GM19324 (cell line): ENCODE data around the gene SLC49A3.
"Not testable (repeated sequence)": the region's sequence is repeated elsewhere in the genome, so short reads cannot be mapped to it uniquely, and the experiment has no call there.

Experiments used
- ATAC-seq: cut with Tn5 transposase; IDR thresholded peaks from one replicate; pipeline ENCODE4 v1.9.1; 2021; ENCODE audit warnings: mild to moderate bottlenecking, moderate library complexity; ENCODE audit not compliant: unreplicated experiment, low FRiP score

Gene SLC49A3

GRCh38 chr4:655464-656151, 33.3 kb downstream of the SLC49A3 start:
- no peak for ATAC-seq

- ATAC-seq = no peak
Observed at GRCh38 chr4:654871-655463, 34.0 kb downstream of the SLC49A3 start.

DNA sequence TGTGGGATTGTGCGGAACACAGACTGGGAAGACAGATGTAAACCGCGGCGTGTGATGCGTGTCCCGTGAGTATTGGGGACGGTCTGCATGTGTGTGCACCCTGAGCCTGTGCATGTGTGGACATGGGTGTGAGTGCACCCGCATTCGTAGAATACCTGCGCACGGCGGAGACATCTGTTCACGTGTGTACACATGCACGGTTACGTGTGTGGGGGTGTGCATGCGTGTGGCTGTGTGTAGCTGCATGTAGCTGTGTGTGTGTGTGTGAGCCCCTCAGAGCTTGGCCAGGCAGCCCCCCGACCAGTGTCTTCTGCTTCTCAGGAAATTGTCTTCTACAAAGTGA, 34.5 kb downstream of the SLC49A3 start:
- no peak for ATAC-seq

DNA sequence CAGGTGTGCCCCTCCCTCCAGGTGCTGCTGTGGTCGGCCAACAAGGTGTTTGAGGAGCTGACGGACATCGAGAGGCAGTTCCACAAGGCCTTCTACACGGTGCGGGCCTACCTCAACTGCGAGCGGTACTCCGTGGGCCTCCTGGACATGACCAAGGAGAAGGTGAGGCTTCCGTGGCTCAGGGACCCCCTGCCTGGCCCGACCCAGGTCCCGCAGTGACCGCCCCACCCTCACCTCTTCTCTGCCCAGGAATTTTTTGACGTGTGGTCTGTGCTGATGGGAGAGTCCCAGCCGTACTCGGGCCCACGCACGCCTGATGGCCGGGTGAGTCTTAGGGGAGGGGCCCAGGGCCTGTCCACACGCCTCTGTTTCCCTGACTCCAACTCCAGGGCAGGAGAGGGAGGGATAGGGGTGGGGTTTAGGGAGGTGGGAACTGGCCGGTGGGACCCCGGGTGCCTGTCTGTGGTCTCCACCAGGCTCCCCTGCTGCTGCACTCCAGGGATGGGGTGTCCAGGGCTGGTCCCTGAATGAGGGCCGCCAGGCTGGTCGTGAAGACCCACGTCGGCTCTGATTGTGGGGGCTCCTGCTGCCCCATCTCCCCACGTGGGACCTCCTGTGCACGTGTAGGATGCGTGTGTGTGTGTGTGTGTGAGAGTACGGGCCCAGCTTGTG, 35.0 kb downstream of the SLC49A3 start:
- no peak for ATAC-seq

DNA sequence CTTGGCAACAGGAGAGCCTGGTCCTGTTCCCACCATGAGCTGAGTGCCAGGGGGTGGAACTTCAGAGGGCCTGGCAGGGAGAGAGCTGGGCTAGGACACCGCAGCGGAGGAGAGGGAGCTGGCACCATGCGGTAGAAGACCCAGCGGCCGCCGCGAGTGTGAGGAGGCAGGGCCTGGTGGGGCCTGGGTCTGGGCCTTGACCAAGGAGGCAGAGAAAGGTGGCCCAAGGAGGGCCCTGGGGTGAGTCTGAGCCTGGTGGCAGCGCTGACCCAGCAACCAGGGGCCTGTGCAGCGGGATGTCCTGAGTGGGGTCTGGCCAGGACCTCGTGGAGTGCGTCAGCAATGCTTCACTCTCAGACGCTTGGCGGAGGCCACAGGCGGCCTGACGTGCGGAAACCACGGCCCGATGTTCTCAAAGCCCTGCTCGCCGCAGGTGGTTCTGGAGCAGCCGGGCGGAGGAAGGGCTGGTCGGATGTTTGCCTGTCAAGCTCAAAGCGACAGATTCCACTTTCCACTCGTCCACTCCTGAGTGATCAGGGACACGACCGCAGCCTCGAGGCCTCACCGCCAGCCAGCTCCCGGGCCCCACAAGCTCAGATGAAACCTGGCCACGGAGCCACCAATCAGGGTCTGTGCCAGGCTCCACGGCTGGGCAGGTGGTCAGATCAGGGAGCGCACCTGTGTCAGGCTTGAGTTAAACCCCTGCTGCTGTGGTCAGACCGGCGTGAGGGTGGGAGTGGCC, 35.7 kb downstream of the SLC49A3 start:
- ATAC-seq = no peak

DNA sequence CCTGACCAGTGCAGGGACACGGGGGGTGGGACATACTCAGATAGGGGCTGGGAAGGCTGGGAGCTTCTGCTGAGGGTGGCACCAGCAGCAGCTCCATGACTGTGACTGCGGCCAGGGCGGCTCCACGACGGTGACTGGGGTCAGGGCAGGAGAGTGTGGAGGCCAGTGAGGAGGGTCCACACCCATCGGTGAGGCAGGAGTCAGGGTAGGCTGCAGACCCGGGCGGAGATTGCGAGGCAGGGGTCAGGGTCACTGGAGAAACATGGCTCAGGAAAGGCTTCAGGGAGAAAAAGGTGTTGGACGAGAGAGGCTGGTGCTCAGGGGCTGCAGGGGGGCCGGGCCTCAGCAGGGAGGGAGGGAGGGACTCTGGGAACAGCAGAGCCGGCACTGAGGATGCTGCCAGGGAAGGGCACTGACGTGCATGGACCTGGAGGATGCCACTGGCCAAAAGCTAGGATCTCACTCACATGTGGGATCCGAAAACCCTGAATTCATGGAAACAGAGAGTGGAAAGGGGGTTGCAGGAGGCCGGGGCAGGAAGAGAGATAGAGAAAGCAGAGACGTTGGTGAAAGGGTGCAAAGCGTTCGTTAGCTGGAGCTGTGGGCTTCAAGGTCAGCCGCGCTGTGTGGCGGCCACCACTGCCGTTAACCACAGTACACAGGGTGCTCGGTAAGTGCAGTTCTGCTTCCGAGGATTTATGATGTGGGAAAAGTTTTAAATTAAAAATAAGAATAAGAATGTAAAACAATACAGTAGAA, 36.9 kb downstream of the SLC49A3 start:
- no peak for ATAC-seq

DNA sequence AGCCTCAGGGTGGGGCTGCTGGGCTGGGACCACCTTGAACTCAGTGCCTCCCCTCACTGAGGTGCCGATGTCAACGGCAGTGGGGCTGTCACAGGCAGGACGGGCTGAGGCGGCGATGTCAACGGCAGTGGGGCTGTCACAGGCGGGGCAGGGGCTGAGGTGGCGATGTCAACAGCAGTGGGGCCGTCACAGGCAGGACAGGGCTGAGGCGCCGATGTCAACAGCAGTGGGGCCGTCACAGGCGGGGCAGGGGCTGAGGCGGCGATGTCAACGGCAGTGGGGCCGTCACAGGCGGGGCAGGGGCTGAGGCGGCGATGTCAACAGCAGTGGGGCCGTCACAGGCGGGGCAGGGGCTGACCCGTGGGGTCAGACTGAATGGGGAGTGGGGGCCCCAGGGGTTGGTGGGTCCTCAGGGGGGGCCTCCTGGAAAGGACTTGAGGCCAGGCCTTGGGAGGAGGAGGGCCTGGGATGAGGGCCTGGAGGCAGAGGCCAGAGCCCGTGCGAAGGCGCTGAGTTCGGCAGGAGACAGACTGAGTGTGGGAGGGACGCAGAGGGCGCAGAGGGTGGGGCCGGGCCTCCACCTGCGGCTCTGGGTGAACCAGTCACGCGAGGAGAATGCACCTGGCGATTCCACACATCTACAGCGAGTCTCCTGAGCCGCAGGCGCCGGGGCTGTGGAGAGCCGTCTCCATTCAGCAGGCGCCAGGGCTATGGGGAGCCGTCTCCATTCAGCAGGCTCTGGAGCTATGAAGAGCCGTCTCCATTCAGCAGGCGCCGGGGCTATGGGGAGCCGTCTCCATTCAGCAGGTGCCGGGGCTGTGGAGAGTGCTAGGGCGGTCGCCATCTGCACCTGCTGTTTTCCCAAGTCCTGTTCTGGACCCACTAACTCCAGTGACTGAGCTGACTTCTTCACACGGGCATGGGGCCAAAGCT, 37.7 kb downstream of the SLC49A3 start:
- no peak for ATAC-seq

DNA sequence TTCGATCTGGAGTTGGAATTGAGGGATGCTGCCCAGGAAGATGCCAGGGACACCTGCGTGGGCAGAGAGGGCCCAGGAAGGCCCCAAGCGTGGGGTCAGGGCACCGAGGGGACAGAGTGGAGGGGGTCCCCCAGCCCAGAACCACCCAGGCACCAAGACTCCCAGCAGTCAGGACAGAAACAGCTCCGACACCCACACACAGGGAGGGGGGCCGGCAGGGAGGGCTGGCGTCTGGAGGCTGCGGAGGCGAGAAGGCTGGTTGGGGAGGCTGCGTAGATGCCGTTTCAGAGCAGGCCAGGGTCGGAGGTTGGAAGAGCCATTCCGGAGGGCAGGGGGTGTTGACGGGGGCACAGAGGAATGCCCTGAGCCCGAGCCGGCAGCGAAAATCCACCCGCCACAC, 38.5 kb downstream of the SLC49A3 start:
- no peak for ATAC-seq

DNA sequence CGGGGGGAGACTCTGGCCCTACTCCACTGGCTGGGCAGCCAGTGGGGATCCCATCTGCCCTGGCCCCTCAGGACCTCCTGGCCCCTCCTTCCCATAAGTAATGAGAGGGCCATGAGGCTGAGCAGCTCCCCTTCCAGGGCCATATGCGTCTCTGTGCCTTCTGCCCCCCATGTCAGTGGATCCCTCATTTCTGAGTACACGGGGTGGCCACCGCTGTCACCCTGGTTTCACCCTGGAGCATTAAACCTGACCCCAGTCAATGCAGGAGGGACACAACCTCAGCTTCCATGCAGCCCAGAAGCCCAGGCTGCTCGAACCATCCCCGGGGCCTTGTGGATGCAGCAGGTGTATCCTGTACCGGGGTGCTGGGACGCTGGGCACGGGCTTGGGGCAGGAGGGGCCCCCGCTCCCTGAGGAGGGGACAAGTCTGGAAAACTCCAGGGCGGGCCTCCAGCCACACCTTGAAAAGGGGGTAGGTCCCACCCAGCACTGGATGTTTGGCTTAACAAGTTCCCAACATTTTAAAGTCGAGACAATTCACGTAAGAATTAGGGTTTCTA, 39.1 kb downstream of the SLC49A3 start:
- no peak for ATAC-seq

- ATAC-seq = no peak
Observed at GRCh38 chr4:649293-649625, 39.7 kb downstream of the SLC49A3 start.

DNA sequence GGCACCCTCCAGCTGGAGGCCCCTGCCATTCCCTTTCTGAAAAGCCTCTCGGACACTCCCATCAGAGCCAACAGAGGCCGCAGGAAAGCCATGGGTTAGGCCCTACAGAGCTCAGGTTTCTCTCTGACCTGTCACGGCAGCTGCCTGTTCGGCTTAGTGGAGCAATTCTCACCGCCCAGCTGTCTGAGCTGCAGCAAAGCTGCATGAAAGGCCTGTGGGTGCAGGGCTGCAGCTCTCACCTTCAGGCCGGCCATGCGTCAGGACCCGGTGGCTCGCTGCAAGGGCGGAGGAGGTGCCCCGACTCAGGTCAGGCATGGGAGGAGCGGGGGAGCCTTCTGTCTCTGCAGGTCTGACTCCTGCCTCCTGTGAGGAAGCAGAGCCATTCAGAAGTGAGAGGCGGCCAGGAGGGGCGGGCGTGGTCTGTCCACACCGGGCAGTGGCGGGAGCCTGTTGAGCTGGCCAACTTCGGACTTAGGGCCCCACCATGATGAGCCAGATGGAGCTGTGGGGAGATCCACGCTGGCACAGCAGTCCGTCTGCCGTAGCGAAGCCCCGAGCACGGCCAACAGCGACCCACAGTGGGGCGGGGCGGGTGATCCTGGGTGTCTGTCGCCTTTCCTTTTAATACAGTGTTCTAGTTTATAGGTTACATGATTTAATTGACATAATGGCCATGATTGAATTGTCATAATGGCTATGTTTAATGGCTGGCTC, 40.2 kb downstream of the SLC49A3 start:
- no peak for ATAC-seq

GRCh38 chr4:647481-647880, 41.5 kb downstream of the SLC49A3 start:
- ATAC-seq = no peak

GRCh38 chr4:646460-646859, 42.5 kb downstream of the SLC49A3 start:
- no peak for ATAC-seq

DNA sequence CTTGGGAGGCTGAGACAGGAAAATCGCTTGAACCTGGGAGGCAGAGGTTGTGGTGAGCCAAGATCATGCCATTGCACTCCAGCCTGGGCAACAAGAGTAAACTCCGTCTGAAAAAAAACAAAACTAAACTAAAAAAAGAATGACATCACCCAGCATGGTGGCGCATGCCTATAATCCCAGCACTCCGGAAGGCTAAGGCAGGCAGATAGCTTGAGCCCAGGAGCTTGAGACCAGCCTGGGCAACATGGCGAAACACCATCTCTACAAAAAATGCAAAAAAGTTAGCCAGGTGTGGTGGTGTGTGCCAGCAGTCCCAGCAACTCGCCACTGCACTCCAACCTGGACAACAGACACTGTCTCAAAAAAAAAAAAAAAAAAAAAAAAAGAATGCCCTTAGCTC, 46.6 kb downstream of the SLC49A3 start:
- ATAC-seq = not testable (repeated sequence)

GRCh38 chr4:637536-638280, 51.2 kb downstream of the SLC49A3 start:
- no peak for ATAC-seq

DNA sequence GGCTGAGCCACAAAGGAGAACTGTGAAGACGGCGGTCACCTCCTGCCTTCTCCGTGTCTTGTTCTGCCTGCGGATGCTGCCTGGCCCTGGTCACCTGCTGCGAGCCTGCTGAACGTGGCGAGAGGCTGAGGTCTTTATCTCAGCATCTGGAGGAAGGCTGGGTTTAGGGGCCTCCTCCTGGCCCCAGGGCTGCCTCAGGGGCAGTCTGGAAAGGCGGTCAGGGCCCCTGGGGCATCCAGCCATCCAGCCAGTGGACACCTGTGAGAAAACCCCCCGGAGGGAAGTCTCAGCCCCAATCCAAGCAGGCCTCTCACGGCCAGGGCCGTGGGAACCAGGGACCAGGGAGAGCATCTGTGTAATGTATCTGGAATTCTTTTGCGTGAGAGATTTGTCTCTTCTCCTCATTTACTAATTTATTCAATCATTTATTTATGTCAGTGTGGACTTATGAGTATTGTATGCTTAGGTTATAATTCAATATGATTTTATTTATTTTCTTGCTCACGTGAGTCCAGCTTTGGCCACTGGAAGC, 52.3 kb downstream of the SLC49A3 start:
- ATAC-seq = no peak

- no peak for ATAC-seq
Observed at GRCh38 chr4:635851-636627, 52.9 kb downstream of the SLC49A3 start.
